Measurements from ENCODE around the gene HS3ST5.

The HS3ST5 gene

GRCh38 chr6:114342826-114343781 lies at the start of gene HS3ST5:
Gene HS3ST5 (minus strand): TSS chr6:114343023. CDS start chr6:114062845, 280,178 bp downstream.
- no peak for DNase-seq (ENCODE audit: low read depth in 2 of 2)

- no peak for DNase-seq (ENCODE audit: low read depth in 2 of 2)
These were observed 47.4 kb upstream of the HS3ST5 start for GRCh38 chr6:114390176-114390575.

GRCh38 chr6:114389111-114389510 lies 46.3 kb upstream of the HS3ST5 start:
- DNase-seq (ENCODE audit: low read depth in 2 of 2): no peak

GRCh38 chr6:114382406-114382805 lies 39.6 kb upstream of the HS3ST5 start:
- DNase-seq (ENCODE audit: low read depth in 2 of 2): no peak

GRCh38 chr6:114377881-114378280 lies 35.1 kb upstream of the HS3ST5 start:
- DNase-seq (ENCODE audit: low read depth in 2 of 2): no peak

GRCh38 chr6:114376611-114377175 lies 33.9 kb upstream of the HS3ST5 start:
- DNase-seq (ENCODE audit: low read depth in 2 of 2): no peak

GRCh38 chr6:114375541-114376192 lies 32.8 kb upstream of the HS3ST5 start:
- no peak for DNase-seq (ENCODE audit: low read depth in 2 of 2)

GRCh38 chr6:114367315-114367961 lies 24.6 kb upstream of the HS3ST5 start:
- no peak for DNase-seq (ENCODE audit: low read depth in 2 of 2)

- DNase-seq (ENCODE audit: low read depth in 2 of 2): no peak
These were observed 24.1 kb upstream of the HS3ST5 start for GRCh38 chr6:114366899-114367298.

GRCh38 chr6:114364301-114364700 lies 21.5 kb upstream of the HS3ST5 start:
- no peak for DNase-seq (ENCODE audit: low read depth in 2 of 2)

- DNase-seq (ENCODE audit: low read depth in 2 of 2): no peak
These were observed 20.1 kb upstream of the HS3ST5 start for GRCh38 chr6:114362957-114363356.

- DNase-seq (ENCODE audit: low read depth in 2 of 2): no peak
These were observed 19.6 kb upstream of the HS3ST5 start for GRCh38 chr6:114362396-114362795.

- no peak for DNase-seq (ENCODE audit: low read depth in 2 of 2)
These were observed 18.2 kb upstream of the HS3ST5 start for GRCh38 chr6:114361036-114361435.

- no peak for DNase-seq (ENCODE audit: low read depth in 2 of 2)
These were observed 12.5 kb upstream of the HS3ST5 start for GRCh38 chr6:114355300-114355699.

- no peak for DNase-seq (ENCODE audit: low read depth in 2 of 2)
These were observed 11.7 kb upstream of the HS3ST5 start for GRCh38 chr6:114354482-114354881.

- DNase-seq (ENCODE audit: low read depth in 2 of 2): no peak
These were observed 3.6 kb upstream of the HS3ST5 start for GRCh38 chr6:114346451-114346850.

- DNase-seq (ENCODE audit: low read depth in 2 of 2): no peak
These were observed 2.1 kb upstream of the HS3ST5 start for GRCh38 chr6:114344971-114345275.

- DNase-seq (ENCODE audit: low read depth in 2 of 2): no peak
These were observed 1.6 kb upstream of the HS3ST5 start for GRCh38 chr6:114344246-114344970.

GRCh38 chr6:114343782-114344144 lies 940 bp upstream of the HS3ST5 start:
- DNase-seq (ENCODE audit: low read depth in 2 of 2): no peak

GRCh38 chr6:114342086-114342825 lies 567 bp downstream of the HS3ST5 start:
- DNase-seq (ENCODE audit: low read depth in 2 of 2): no peak

- DNase-seq (ENCODE audit: low read depth in 2 of 2): no peak
These were observed 3.1 kb downstream of the HS3ST5 start for GRCh38 chr6:114339706-114340105.
